Activated B cell treated with CpG ODN at 0.5 μM for 24 hours (primary cell): Measurements from ENCODE around the gene FKBP6. TPM values are rescaled to one million over a fixed set of nuclear protein-coding genes. Genes with fewer than 3 reads are reported as not detected.
"Not testable (repeated sequence)": the region's sequence is repeated elsewhere in the genome, so short reads cannot be mapped to it uniquely, and the experiment has no call there.

Experiments used
- ATAC-seq: fragments of 200-7000 bp; cut with Tn5 transposase; one replicate; pipeline ENCODE4 v1.10.0; 2021; ENCODE audit warnings: low read depth, mild to moderate bottlenecking, moderate library complexity
- CTCF ChIA-PET: fragments of 350-600 bp; sonication (Branson Sonifier 250); formaldehyde crosslinking; loops from one replicate; lab custom pipeline; 2021; ENCODE audit warnings: antibody characterized with exemption; lab: Charles Lee
- POLR2A ChIA-PET: fragments of 350-600 bp; sonication (Branson Sonifier 250); formaldehyde crosslinking; loops from one replicate; lab custom pipeline; 2021; ENCODE audit warnings: antibody characterized with exemption; lab: Charles Lee
- DNase-seq: peaks from one replicate; pipeline ENCODE4 v3.0.0; 2022
- H3K27ac Mint-ChIP-seq: one replicate; pipeline ENCODE4 v1.8.0; 2020; ENCODE audit warnings: mixed read lengths
- H3K27me3 Mint-ChIP-seq: one replicate; pipeline ENCODE4 v1.8.0; 2021; ENCODE audit warnings: mixed read lengths
- H3K36me3 Mint-ChIP-seq: one replicate; pipeline ENCODE4 v1.8.0; 2021; ENCODE audit warnings: low read depth, mixed read lengths
- H3K4me1 Mint-ChIP-seq: one replicate; pipeline ENCODE4 v1.8.0; 2021; ENCODE audit warnings: mixed read lengths
- H3K4me3 Mint-ChIP-seq: one replicate; pipeline ENCODE4 v1.8.0; 2020; ENCODE audit warnings: mild to moderate bottlenecking, mixed read lengths
- H3K9me3 Mint-ChIP-seq: one replicate; pipeline ENCODE4 v1.8.0; 2020; ENCODE audit warnings: mixed read lengths
- intact Hi-C: fragments of 100-400 bp; cut with micrococcal nuclease; formaldehyde crosslinking; loops from one replicate; pipeline ENCODE4 v1.15.1; 2024
- total RNA-seq: library from RNA; stranded (reverse); gene quantifications from 2 replicates; pipeline ENCODE4 v1.2.3, GENCODE V29; 2022
- TF ChIP-seq, protein P1 (sequence below): fragments of 200-600 bp; IDR thresholded peaks from one replicate; pipeline ENCODE4 v1.8.0; 2022; ENCODE audit warnings: antibody characterized with exemption, mild to moderate bottlenecking

Gene FKBP6, protein sequence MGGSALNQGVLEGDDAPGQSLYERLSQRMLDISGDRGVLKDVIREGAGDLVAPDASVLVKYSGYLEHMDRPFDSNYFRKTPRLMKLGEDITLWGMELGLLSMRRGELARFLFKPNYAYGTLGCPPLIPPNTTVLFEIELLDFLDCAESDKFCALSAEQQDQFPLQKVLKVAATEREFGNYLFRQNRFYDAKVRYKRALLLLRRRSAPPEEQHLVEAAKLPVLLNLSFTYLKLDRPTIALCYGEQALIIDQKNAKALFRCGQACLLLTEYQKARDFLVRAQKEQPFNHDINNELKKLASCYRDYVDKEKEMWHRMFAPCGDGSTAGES
- not detected in 2 replicates for total RNA-seq

GRCh38 chr7:73327922-73328321 is at the start of gene FKBP6, which contains the start of gene TRIM50:
TSS of gene FKBP6 (plus strand) at chr7:73328161. CDS start at chr7:73328429, 268 bp downstream.
TSS of gene TRIM50 (minus strand) at chr7:73328082. CDS start at chr7:73324787, 3,295 bp downstream.
- POLR2A ChIA-PET, CTCF ChIA-PET, H3K27ac Mint-ChIP-seq, intact Hi-C loops, H3K36me3 Mint-ChIP-seq, H3K9me3 Mint-ChIP-seq, DNase-seq, ATAC-seq, H3K27me3 Mint-ChIP-seq, H3K4me3 Mint-ChIP-seq: not testable (repeated sequence)
- H3K4me1 Mint-ChIP-seq = peaks cover 12% of the 10 kb centered on the region

- H3K27me3 Mint-ChIP-seq, H3K36me3 Mint-ChIP-seq, H3K4me3 Mint-ChIP-seq, H3K4me1 Mint-ChIP-seq, H3K9me3 Mint-ChIP-seq, POLR2A ChIA-PET, DNase-seq, H3K27ac Mint-ChIP-seq, CTCF ChIA-PET, ATAC-seq, intact Hi-C loops: not testable (repeated sequence)
These were observed 30.7 kb upstream of the FKBP6 start for GRCh38 chr7:73297235-73297634.

DNA sequence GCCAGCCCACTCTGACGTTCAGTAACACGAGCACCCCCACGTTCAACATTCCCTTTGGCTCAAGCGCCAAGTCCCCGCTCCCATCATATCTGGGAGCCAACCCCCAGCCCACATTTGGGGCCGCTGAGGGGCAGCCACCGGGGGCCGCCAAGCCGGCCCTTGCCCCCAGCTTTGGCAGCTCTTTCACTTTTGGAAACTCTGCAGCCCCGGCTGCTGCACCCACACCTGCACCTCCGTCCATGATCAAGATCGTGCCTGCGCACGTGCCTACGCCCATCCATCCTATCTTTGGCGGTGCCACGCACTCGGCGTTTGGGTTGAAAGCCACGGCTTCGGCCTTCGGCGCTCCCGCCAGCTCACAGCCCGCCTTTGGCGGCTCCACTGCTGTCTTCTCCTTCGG is 30.3 kb upstream of the FKBP6 start:
- DNase-seq, H3K27ac Mint-ChIP-seq, H3K36me3 Mint-ChIP-seq, H3K27me3 Mint-ChIP-seq, H3K9me3 Mint-ChIP-seq, H3K4me1 Mint-ChIP-seq, POLR2A ChIA-PET, ATAC-seq, CTCF ChIA-PET, H3K4me3 Mint-ChIP-seq, intact Hi-C loops: not testable (repeated sequence)

- peaks cover 18% of the 10 kb centered on the region for H3K36me3 Mint-ChIP-seq
- H3K4me3 Mint-ChIP-seq, H3K4me1 Mint-ChIP-seq, ATAC-seq, intact Hi-C loops, H3K27ac Mint-ChIP-seq, POLR2A ChIA-PET, DNase-seq, CTCF ChIA-PET, H3K9me3 Mint-ChIP-seq, H3K27me3 Mint-ChIP-seq: not testable (repeated sequence)
These were observed 28.1 kb upstream of the FKBP6 start for GRCh38 chr7:73299812-73300211.

GRCh38 chr7:73301108-73301507 is 26.9 kb upstream of the FKBP6 start:
- H3K4me3 Mint-ChIP-seq, POLR2A ChIA-PET, H3K4me1 Mint-ChIP-seq, intact Hi-C loops, ATAC-seq, H3K9me3 Mint-ChIP-seq, CTCF ChIA-PET, DNase-seq, H3K27ac Mint-ChIP-seq, H3K27me3 Mint-ChIP-seq: not testable (repeated sequence)
- H3K36me3 Mint-ChIP-seq = peaks cover 28% of the 10 kb centered on the region

- POLR2A ChIA-PET, DNase-seq, CTCF ChIA-PET, H3K27ac Mint-ChIP-seq, H3K4me3 Mint-ChIP-seq, H3K9me3 Mint-ChIP-seq, intact Hi-C loops, H3K27me3 Mint-ChIP-seq, ATAC-seq: not testable (repeated sequence)
- H3K36me3 Mint-ChIP-seq = peaks cover 43% of the 10 kb centered on the region
- H3K4me1 Mint-ChIP-seq = peaks cover 17% of the 10 kb centered on the region
These were observed 25.1 kb upstream of the FKBP6 start for GRCh38 chr7:73302846-73303245.

DNA sequence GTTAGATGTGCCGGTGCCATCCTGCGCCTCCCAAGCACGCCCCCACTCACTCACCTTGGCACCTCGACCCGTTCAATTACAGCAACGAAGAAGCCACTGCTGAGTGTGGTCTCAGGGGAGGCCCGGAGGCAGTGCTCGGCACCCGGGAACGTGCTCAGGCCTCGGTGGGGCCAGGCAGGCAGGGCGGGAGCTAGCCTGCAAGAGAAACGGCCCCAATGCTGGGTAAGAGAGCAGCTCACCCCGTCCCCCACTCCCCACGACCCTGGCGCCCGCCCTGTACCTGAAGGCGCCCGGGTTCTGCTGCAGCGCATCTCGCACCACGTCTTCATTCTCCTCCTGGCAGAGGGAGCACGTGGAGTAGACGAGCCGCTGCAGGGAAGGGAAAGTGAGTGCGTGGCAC is 24.4 kb upstream of the FKBP6 start:
- Mint-ChIP-seq H3K27ac (no peak overlapping the region), H3K9me3 (no peaks in the 10 kb centered on the region), H3K4me1 (peaks cover 23% of the 10 kb centered on the region), H3K27me3 (no peaks in the 10 kb centered on the region), H3K4me3 (no peak overlapping the region), H3K36me3 (peaks cover 45% of the 10 kb centered on the region)
- TF ChIP-seq, protein P1, sequence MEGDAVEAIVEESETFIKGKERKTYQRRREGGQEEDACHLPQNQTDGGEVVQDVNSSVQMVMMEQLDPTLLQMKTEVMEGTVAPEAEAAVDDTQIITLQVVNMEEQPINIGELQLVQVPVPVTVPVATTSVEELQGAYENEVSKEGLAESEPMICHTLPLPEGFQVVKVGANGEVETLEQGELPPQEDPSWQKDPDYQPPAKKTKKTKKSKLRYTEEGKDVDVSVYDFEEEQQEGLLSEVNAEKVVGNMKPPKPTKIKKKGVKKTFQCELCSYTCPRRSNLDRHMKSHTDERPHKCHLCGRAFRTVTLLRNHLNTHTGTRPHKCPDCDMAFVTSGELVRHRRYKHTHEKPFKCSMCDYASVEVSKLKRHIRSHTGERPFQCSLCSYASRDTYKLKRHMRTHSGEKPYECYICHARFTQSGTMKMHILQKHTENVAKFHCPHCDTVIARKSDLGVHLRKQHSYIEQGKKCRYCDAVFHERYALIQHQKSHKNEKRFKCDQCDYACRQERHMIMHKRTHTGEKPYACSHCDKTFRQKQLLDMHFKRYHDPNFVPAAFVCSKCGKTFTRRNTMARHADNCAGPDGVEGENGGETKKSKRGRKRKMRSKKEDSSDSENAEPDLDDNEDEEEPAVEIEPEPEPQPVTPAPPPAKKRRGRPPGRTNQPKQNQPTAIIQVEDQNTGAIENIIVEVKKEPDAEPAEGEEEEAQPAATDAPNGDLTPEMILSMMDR = no peak
- CTCF ChIA-PET = no interaction called here
- intact Hi-C loops = no loop called here
- no peak for ATAC-seq
- no peak for DNase-seq
- POLR2A ChIA-PET = no interaction called here

DNA sequence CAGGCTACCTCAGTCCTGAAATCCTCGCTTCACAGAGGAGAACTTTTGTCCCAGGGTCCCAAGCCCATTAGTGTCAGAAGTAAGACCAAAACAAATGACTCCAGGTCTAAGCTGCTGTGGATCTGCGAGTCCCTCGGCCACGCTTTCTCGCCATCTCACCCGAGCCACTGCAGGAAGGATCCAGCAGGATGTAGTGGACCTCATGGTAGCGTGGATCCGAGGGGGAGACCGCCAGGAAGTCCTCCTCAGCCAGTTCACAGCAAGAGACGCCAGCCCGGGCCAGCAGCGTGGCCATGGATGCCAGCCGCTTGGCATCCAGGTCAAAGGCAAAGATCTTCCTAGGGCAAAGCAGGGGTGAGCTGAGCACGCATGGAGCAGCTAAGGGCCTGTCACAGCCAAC is 23.9 kb upstream of the FKBP6 start:
- ChIA-PET CTCF (no interaction called here), POLR2A (no interaction called here)
- intact Hi-C loops = no loop called here
- TF ChIP-seq, protein P1 = no peak
- ATAC-seq (no peak), DNase-seq (no peak)
- peaks cover 49% of the 10 kb centered on the region for H3K36me3 Mint-ChIP-seq
- H3K27me3 Mint-ChIP-seq = no peaks in the 10 kb centered on the region
- H3K27ac Mint-ChIP-seq = no peak overlapping the region
- no peaks in the 10 kb centered on the region for H3K9me3 Mint-ChIP-seq
- no peak overlapping the region for H3K4me3 Mint-ChIP-seq
- H3K4me1 Mint-ChIP-seq = peaks cover 27% of the 10 kb centered on the region

- H3K9me3 Mint-ChIP-seq, CTCF ChIA-PET, intact Hi-C loops, POLR2A ChIA-PET, DNase-seq, ATAC-seq, H3K27me3 Mint-ChIP-seq, H3K27ac Mint-ChIP-seq, H3K4me3 Mint-ChIP-seq: not testable (repeated sequence)
- Mint-ChIP-seq H3K4me1 (peaks cover 30% of the 10 kb centered on the region), H3K36me3 (peaks cover 49% of the 10 kb centered on the region)
These were observed 23.2 kb upstream of the FKBP6 start for GRCh38 chr7:73304612-73305387.
